GM18508 (cell line): ENCODE results near the gene USP36.

Experiments
- ATAC-seq: cut with Tn5 transposase; IDR thresholded peaks from one replicate; pipeline ENCODE4 v1.9.1; 2021; ENCODE audit warnings: moderate number of reproducible peaks; ENCODE audit not compliant: insufficient read depth, unreplicated experiment

Gene USP36

GRCh38 chr17:78796517-78796900 lies 44.1 kb downstream of the USP36 start:
- ATAC-seq, result no peak

- no peak for ATAC-seq
Observed at GRCh38 chr17:78795861-78796516, 44.6 kb downstream of the USP36 start.

- ATAC-seq, result no peak
Observed at GRCh38 chr17:78794864-78795640, 45.6 kb downstream of the USP36 start.

- ATAC-seq, result no peak
Observed at GRCh38 chr17:78794399-78794798, 46.2 kb downstream of the USP36 start.

- ATAC-seq, result no peak
Observed at GRCh38 chr17:78793968-78794367, 46.6 kb downstream of the USP36 start.

- no peak for ATAC-seq
Observed at GRCh38 chr17:78793415-78793814, 47.2 kb downstream of the USP36 start.

GRCh38 chr17:78791840-78792709 lies 48.5 kb downstream of the USP36 start:
- ATAC-seq, result no peak

- ATAC-seq, result no peak
Observed at GRCh38 chr17:78790552-78790951, 50.1 kb downstream of the USP36 start.

- no peak for ATAC-seq
Observed at GRCh38 chr17:78789663-78790181, 50.9 kb downstream of the USP36 start.

GRCh38 chr17:78789149-78789662 lies 51.4 kb downstream of the USP36 start:
- no peak for ATAC-seq

- no peak for ATAC-seq
Observed at GRCh38 chr17:78788451-78788850, 52.2 kb downstream of the USP36 start.

GRCh38 chr17:78787444-78787843 lies 53.2 kb downstream of the USP36 start:
- ATAC-seq, result no peak

GRCh38 chr17:78785663-78786057 lies 55.0 kb downstream of the USP36 start:
- no peak for ATAC-seq

- no peak for ATAC-seq
Observed at GRCh38 chr17:78785011-78785662, 55.5 kb downstream of the USP36 start.

- ATAC-seq, result no peak
Observed at GRCh38 chr17:78784352-78784751, 56.3 kb downstream of the USP36 start.

- no peak for ATAC-seq
Observed at GRCh38 chr17:78783711-78784324, 56.8 kb downstream of the USP36 start.

GRCh38 chr17:78781893-78782304 lies 58.7 kb downstream of the USP36 start, which contains the start of gene CYTH1:
TSS of gene CYTH1 (minus strand) at chr17:78782273. CDS start at chr17:78782223, 50 bp downstream.
- ATAC-seq, result no peak

- no peak for ATAC-seq
Observed at GRCh38 chr17:78781104-78781892, 59.3 kb downstream of the USP36 start.

- no peak for ATAC-seq
Observed at GRCh38 chr17:78780335-78780734, 60.3 kb downstream of the USP36 start.
